ENCODE data around the gene SNX5.

GRCh38 chr20:17933121-17933520 is 35.5 kb downstream of the SNX5 start:
- TF ChIP-seq ZNF225 (CRISPR knock-in tag; IDR thresholded peaks at IDR 0.05) (no peak), ZBTB10 (CRISPR knock-in tag; IDR thresholded peaks at IDR 0.05; ENCODE audit: borderline replicate concordance) (no peak), POLR2A (IDR thresholded peaks at IDR 0.05; ENCODE audit: insufficient read depth in 1 of 2, low read depth in 2 of 2, low read length in 2 of 2) (no peak), ZNF879 (CRISPR knock-in tag; IDR thresholded peaks at IDR 0.05) (no peak), GFI1 (CRISPR knock-in tag; IDR thresholded peaks at IDR 0.05; ENCODE audit: borderline replicate concordance) (no peak)
